HG02981 (cell line): ENCODE results near the gene GNL3L.
"Not testable (repeated sequence)": the region's sequence is repeated elsewhere in the genome, so short reads cannot be mapped to it uniquely, and the experiment has no call there.

Source experiments
- ATAC-seq: cut with Tn5 transposase; IDR thresholded peaks from one replicate; pipeline ENCODE4 v1.9.1; 2021; ENCODE audit warnings: mild to moderate bottlenecking, moderate library complexity; ENCODE audit not compliant: unreplicated experiment

GNL3L gene

GRCh38 chrX:54551801-54552200 is 21.8 kb downstream of the GNL3L start:
- ATAC-seq = no peak

- ATAC-seq = not testable (repeated sequence)
Measured at GRCh38 chrX:54555006-54555405, 25.0 kb downstream of the GNL3L start.

GRCh38 chrX:54560411-54560810 is 30.4 kb downstream of the GNL3L start:
- no peak for ATAC-seq

GRCh38 chrX:54561622-54562021 is 31.6 kb downstream of the GNL3L start:
- ATAC-seq = no peak

GRCh38 chrX:54564936-54565335 is 34.9 kb downstream of the GNL3L start:
- no peak for ATAC-seq

GRCh38 chrX:54570332-54570731 is 40.3 kb downstream of the GNL3L start:
- no peak for ATAC-seq

- ATAC-seq = not testable (repeated sequence)
Measured at GRCh38 chrX:54572641-54573040, 42.6 kb downstream of the GNL3L start.

GRCh38 chrX:54597728-54598127 is 67.7 kb downstream of the GNL3L start:
- no peak for ATAC-seq

GRCh38 chrX:54602563-54602962 is 72.5 kb downstream of the GNL3L start:
- ATAC-seq = no peak
